ENCODE results near the gene NME1. TPM values are rescaled to one million over a fixed set of nuclear protein-coding genes. Genes with fewer than 3 reads are reported as not detected.
"Not testable (repeated sequence)": the region's sequence is repeated elsewhere in the genome, so short reads cannot be mapped to it uniquely, and the experiment has no call there.

The NME1 gene
- total RNA-seq (2014; rRNA removed; shearing (Covaris generic)), result 314 and 437 TPM in 2 replicates

DNA sequence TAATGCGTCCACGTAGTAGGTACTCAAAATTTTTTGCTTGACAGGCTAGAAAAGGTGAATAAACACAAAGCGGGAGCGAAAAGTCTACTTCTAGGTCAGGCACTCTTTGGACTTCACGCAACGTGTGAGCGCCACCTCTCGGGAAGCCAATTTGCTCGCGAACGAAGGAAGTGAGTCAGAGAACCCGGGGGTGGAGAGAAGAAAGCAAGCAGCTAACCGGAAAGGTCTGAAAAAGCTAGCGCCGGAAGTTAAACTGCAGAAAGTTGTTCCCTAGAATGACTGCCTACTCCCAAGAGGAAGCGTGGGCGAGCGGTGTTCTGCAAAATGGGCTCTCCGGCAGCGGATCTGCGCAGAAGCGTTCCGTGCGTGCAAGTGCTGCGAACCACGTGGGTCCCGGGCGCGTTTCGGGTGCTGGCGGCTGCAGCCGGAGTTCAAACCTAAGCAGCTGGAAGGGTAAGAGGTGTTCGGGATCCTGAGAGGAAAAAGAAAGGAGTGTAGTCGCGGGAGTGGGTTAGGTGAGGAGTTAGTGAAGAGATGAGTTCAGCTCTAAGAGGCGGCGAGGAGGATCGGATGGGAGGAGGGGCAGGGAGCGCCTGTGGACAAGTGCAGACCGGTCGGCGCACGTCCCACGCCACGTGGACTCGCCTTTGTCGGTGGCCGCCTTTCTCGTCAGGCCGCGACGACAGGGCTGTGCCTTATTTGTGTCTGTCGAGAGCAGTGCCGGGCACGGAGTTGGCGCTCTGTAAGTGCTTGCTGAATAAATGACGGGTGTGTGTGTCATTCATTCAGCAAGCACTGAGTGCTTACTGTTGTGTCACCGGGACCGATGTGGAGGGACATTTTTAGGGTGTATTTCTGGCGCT is at the start of gene NME1:
TSS of gene NME1 (plus strand) at position 350 of the 863 bp plus-strand sequence. CDS start 2,096 bp downstream, outside the sequence.
- Histone ChIP-seq H3K36me3 (peaks cover 37% of the 10 kb centered on the region), H3K27me3 (replicated peaks) (no peaks in the 10 kb centered on the region), H3K27ac (peak within 1 kb of the TSS; percentile 71), H3K4me3 (peak within 1 kb of the TSS; percentile 61), H3K9me3 (replicated peaks) (no peaks in the 10 kb centered on the region), H3K4me1 (replicated peaks) (peaks cover 17% of the 10 kb centered on the region)
- DNase-seq (ENCODE audit: low read depth in 1 of 2, low spot score in 2 of 2), result peak; percentile 99

- no peaks in the 10 kb centered on the region for H3K27me3 ChIP-seq (replicated peaks)
- H3K4me3 ChIP-seq, result no peak overlapping the region
- 0 out of 2 replicates have a peak, but pooled peaks cover 11% of the 10 kb centered on the region for H3K36me3 ChIP-seq
- H3K4me1 ChIP-seq (replicated peaks), result no peaks in the 10 kb centered on the region
- DNase-seq (ENCODE audit: low read depth in 1 of 2, low spot score in 2 of 2), result no peak
- no peaks in the 10 kb centered on the region for H3K9me3 ChIP-seq (replicated peaks)
- H3K27ac ChIP-seq, result no peak overlapping the region
Observed at GRCh38 chr17:51107778-51108177, 45.6 kb upstream of the NME1 start.

GRCh38 chr17:51112303-51113222 is 40.8 kb upstream of the NME1 start:
- H3K9me3 ChIP-seq (replicated peaks); H3K27me3 ChIP-seq (replicated peaks); H3K4me1 ChIP-seq (replicated peaks); H3K27ac ChIP-seq; DNase-seq (ENCODE audit: low read depth in 1 of 2, low spot score in 2 of 2); H3K4me3 ChIP-seq: not testable (repeated sequence)
- H3K36me3 ChIP-seq, result 0 out of 2 replicates have a peak, but pooled peaks cover 10% of the 10 kb centered on the region

DNA sequence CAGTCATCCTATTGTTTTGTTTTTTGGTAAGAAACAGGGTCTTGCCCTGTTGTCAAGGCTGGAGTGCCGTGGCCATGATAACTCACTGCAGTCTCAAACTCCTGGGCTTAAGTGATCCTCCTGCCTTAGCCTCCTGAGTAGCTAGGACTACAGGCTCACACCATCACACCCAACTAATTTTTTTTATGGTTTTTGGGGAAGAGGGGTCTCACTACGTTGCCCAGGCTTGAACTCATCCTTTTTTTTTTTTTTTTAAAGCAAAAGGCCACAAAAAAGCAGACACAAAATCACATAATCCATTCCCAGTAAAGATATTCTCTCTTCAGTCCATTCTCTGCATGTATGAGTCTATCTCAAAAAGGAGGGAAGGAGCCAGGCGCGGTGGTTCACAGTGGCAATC is 38.2 kb upstream of the NME1 start:
- no peak for DNase-seq (ENCODE audit: low read depth in 1 of 2, low spot score in 2 of 2)
- Histone ChIP-seq H3K27ac (no peak overlapping the region), H3K36me3 (peaks cover 16% of the 10 kb centered on the region), H3K4me1 (replicated peaks) (peaks cover 11% of the 10 kb centered on the region), H3K4me3 (no peak overlapping the region), H3K9me3 (replicated peaks) (no peaks in the 10 kb centered on the region), H3K27me3 (replicated peaks) (no peaks in the 10 kb centered on the region)

DNA sequence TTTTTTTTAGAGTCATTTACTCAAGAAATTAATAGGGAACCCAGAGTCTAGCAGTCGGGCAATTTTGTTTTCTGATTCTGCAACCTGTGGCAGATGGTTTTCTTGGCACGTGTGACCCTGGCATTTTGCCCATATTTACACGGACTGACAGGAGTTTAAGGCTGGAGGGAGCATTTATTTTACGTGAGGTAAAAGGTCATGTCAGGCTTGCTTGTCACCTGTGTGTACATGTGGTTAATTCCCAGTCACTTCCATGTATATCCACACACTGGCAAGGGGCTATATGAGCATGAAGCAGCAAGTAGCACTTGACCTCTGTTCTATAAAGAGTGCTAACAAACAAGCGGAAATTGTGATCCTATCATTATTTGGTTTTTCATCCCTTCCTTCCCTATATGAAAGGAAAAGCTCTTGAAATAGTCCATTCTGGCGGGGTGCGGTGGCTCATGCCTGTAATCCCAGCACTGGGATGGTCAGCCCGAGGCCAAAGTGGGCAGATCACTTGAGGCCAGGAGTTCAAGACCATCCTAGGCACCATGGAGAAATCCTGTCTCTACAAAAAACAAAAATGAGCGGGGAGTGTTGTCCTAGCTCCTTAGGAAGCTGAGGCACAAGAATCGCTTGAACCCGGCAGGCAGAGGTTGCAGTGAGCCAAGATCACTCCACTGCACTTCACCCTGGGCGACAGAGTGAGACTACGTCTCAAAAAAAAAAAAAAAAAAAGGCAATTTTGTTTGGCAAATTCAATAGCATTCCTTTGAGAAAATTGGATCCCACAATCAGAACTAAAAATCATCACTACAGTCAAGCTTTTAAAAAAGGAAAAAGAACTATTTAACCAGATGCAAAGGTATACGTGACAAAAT is 34.8 kb upstream of the NME1 start:
- DNase-seq (ENCODE audit: low read depth in 1 of 2, low spot score in 2 of 2), result no peak
- Histone ChIP-seq H3K4me3 (peak overlapping the region; percentile 94; the same call in 1 of the 2 replicates), H3K9me3 (replicated peaks) (no peaks in the 10 kb centered on the region), H3K27me3 (replicated peaks) (no peaks in the 10 kb centered on the region), H3K36me3 (peaks cover 14% of the 10 kb centered on the region), H3K4me1 (replicated peaks) (peaks cover 31% of the 10 kb centered on the region), H3K27ac (no peak overlapping the region)

DNA sequence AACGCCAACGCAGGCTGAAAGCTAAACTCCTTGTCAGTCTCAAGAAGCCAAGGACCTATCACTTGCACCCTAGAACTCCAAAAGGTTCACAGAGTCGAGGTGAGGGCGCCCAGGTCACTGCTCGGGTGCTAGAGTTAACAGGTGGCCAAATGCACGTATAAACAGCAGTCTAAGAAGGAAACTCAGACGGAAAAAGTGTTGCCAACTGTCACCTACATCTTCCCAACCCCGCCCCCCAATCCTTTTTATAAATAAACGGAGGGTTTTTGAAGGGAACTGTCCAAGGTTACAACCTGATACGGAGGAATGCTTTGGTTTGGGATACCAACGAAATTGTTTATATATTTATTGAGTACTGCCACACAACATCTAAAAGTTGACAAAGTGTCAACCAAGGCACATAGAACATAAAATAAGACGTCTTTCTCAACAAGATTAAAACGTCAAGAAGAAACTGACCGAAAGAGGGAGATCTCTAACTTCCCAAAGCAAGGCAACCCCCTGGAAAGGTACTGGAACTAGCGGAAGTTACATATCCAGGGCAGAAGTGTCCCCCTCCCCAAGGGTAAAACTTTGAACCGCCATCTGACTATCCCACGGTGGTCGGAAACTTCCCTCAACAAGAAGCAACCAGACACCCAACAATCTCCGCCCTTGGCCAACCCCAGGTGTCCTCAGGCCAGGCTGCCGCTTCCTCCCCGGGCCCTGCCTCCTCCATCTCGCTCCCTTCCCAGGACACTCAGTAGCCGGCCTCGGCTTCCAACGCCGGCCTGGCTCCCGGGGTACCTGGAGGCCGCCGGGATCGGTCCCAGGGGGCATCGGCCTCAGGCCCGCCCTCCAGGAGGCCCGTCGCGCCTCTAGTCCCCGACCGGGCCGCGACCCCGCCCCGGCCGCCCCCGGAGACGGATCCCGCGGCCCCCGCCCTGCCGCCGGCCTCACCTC is 33.7 kb upstream of the NME1 start:
- peak overlapping the region; percentile 91 for H3K27ac ChIP-seq
- H3K4me1 ChIP-seq (replicated peaks), result peaks cover 31% of the 10 kb centered on the region
- no peaks in the 10 kb centered on the region for H3K27me3 ChIP-seq (replicated peaks)
- peak overlapping the region; percentile 94 for H3K4me3 ChIP-seq
- DNase-seq (ENCODE audit: low read depth in 1 of 2, low spot score in 2 of 2), result peak; percentile 59 to 78
- peaks cover 14% of the 10 kb centered on the region for H3K36me3 ChIP-seq
- no peaks in the 10 kb centered on the region for H3K9me3 ChIP-seq (replicated peaks)

DNA sequence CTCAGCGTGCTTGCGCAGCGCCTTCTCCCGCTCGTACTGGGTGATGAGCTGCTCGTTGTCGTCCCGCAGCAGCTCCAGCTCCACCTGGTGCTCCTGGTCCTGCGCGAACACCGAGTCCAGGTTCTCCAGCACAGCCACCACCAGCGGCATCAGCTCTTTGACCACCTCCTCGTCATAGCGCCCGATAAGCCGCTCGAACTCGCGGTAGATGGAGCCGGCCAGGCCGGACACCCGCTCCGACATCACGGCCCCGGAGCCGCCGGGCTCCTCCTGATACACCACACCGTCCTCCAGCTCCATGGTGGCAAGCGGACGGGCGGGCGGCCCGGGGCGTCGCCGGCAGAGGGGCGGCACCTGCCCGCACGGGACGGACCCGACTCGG is 33.0 kb upstream of the NME1 start:
- H3K27me3 ChIP-seq (replicated peaks), result no peaks in the 10 kb centered on the region
- no peaks in the 10 kb centered on the region for H3K9me3 ChIP-seq (replicated peaks)
- H3K36me3 ChIP-seq, result peaks cover 14% of the 10 kb centered on the region
- peak overlapping the region; percentile 94 for H3K4me3 ChIP-seq
- peak in 1 of 2 experiments; percentile 73 for DNase-seq (ENCODE audit: low read depth in 1 of 2, low spot score in 2 of 2)
- H3K27ac ChIP-seq, result peak overlapping the region; percentile 91
- H3K4me1 ChIP-seq (replicated peaks), result peaks cover 31% of the 10 kb centered on the region

DNA sequence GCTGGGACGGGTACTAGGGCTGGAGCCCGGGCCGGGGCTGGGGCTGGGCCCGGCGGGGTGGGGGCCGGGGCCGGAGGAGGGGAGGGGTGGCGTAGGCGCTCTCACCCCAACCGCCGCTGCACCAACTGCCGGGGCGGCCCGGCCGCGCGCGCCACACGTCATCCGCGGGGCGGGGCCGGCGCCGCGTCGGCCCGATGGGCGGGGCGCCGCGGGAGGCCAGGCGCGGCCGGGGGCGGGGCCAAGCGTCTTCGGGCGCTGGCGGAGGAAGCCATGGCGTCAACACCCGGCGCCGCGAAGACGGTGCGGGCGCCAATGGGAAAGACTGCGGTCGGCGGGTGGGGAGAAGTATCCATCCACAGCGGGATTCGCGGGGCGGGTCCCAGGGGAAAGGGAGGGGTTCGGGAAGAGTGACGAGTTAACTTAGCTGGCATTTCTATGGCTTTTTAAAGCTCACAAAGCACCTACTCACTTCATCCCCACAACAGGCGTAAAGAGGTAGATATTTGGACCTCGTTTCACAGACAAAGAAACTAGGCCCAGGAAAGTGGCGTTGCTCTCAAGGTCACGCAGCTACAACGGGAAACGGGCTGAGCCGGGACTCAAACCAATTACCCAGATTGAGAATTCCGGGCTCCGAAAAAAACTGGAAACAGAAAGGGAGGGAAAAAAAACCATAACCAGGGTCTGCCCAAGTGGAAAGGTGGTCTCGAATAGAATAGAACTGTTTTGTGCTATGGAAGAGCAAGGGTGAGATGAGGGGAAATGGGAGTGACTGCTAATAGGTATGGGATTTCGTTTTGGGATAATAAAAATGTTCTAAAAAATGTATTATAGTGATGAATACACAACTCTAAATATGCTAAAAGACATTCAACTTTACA is 32.4 kb upstream of the NME1 start, which contains the start of gene SPAG9:
TSS of gene SPAG9 (minus strand) at position 130 of the 881 bp plus-strand sequence. CDS start 212 bp downstream, outside the sequence.
- no peaks in the 10 kb centered on the region for H3K27me3 ChIP-seq (replicated peaks)
- H3K4me3 ChIP-seq, result peak within 1 kb of the TSS; percentile 94
- H3K36me3 ChIP-seq, result peaks cover 11% of the 10 kb centered on the region
- peak; percentile 97 to 100 for DNase-seq (ENCODE audit: low read depth in 1 of 2, low spot score in 2 of 2)
- H3K27ac ChIP-seq, result peak within 1 kb of the TSS; percentile 96
- no peaks in the 10 kb centered on the region for H3K9me3 ChIP-seq (replicated peaks)
- peaks cover 36% of the 10 kb centered on the region for H3K4me1 ChIP-seq (replicated peaks)

DNA sequence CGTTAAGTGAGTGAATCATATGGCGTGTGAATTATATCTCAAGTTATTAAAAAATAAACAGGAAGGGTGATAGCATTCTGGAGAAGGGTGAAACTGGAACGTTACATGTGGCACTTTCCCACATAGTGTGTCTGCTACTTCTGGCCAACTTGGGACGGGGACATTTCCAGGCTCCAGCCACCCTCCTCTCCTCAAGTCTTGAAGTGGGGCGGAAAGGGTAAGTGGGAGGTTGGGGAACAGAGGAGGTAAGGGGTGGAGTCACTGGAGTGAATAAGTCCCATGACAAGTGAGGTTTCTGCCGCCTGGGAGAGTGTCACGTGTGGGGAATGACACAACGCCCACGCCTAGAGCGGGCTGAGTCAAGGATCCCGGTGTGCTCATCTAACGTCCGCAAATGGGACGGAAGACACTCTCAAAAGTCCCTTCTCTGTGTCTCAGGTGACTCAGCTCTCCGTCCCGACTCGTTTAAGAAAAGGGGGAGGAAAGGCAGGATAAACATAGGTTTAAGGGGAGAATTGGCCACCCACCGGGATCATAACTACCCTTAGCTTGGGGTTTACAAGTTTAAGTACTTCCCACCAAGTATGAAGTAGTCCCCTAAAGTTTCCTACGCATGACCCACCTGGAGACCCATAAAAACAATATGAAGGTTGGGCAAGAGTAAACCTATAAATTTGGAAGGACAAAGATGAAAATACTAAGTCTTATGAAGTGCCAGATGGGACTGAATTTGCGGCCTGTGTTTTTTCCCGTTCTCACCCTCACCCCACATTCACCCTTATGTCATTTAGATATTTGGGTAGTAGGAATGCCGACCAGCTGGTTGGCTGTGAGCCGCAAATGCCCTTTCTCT is 31.5 kb upstream of the NME1 start:
- Histone ChIP-seq H3K36me3 (peaks cover 11% of the 10 kb centered on the region), H3K27me3 (replicated peaks) (no peaks in the 10 kb centered on the region), H3K9me3 (replicated peaks) (no peaks in the 10 kb centered on the region), H3K27ac (peak overlapping the region; percentile 96), H3K4me1 (replicated peaks) (peaks cover 39% of the 10 kb centered on the region), H3K4me3 (peak overlapping the region; percentile 94)
- DNase-seq (ENCODE audit: low read depth in 1 of 2, low spot score in 2 of 2), result peak; percentile 97 to 99

DNA sequence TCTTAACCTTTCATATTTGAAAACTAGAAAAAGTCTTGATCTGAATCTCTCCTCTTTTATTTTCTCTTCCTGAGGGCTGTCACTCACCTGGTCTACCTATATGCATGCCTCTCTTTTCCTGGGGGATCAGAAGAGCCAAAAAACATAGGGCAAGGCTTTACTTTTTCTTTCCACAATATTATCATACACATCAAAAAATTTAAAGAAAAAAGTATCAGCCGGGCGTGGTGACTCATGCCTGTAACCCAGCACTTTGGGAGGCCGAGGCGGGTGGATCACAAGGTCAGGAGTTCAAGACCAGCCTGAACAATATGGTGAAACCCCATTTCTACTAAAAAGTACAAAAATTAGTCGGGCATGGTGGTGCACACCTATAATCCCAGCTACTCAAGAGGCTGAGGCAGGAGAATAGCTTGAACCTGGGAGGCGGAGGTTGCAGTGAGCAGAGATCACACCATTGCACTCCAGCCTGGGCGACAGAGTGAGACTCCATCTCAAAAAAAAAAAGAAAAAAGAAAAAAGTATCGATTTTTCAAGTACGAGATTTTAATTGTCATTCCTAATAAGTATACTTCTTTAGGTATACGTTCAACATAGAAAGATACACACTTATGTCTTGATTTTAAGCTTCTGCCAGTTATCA is 30.8 kb upstream of the NME1 start:
- peaks cover 39% of the 10 kb centered on the region for H3K4me1 ChIP-seq (replicated peaks)
- peaks cover 11% of the 10 kb centered on the region for H3K36me3 ChIP-seq
- H3K4me3 ChIP-seq, result peak overlapping the region; percentile 94
- not testable (repeated sequence) for H3K27me3 ChIP-seq (replicated peaks); H3K9me3 ChIP-seq (replicated peaks); DNase-seq (ENCODE audit: low read depth in 1 of 2, low spot score in 2 of 2)
- H3K27ac ChIP-seq, result peak overlapping the region; percentile 96

All from SJSA1 (cell line).